Liver (tissue), 9 donors: Measurements from ENCODE around the gene RWDD3. TPM values are rescaled to one million over a fixed set of nuclear protein-coding genes. Genes with fewer than 3 reads are reported as not detected.

Experiments
- DNase-seq: peaks from one replicate; pipeline ENCODE4 v3.0.0-alpha.2; 2017; ENCODE audit warnings: low spot score
- H3K27ac ChIP-seq, 2 donors: one replicate each; pipeline ENCODE4 v1.7.0; 2013; ENCODE audit warnings: inconsistent platforms in 2 of 2, low read length in 2 of 2, control low read depth in 1 of 2, low read depth in 1 of 2, mild to moderate bottlenecking in 1 of 2
- H3K27me3 ChIP-seq, 4 donors: one replicate each; pipeline versions ENCODE4 v1.6.1 to v1.7.0; 2013; ENCODE audit warnings: low read length in 3 of 4, inconsistent platforms in 1 of 4, mild to moderate bottlenecking in 1 of 4, moderate library complexity in 1 of 4; ENCODE audit not compliant: control insufficient read depth in 4 of 4, insufficient read depth in 4 of 4
- H3K36me3 ChIP-seq, 4 donors: one replicate each; pipeline versions ENCODE4 v1.6.1 to v1.7.0; 2013; ENCODE audit warnings: low read length in 3 of 4, mild to moderate bottlenecking in 3 of 4, low read depth in 1 of 4, moderate library complexity in 1 of 4; ENCODE audit not compliant: control insufficient read depth in 4 of 4, insufficient read depth in 3 of 4
- H3K4me1 ChIP-seq, 4 donors: one replicate each; pipeline versions ENCODE4 v1.6.1 to v1.7.0; 2013; ENCODE audit warnings: low read length in 3 of 4, mild to moderate bottlenecking in 3 of 4, moderate library complexity in 1 of 4; ENCODE audit not compliant: control insufficient read depth in 4 of 4, insufficient read depth in 4 of 4
- H3K4me3 ChIP-seq, 3 donors: one replicate each; pipeline versions ENCODE4 v1.6.1 to v1.7.0; 2013; ENCODE audit warnings: low read length in 3 of 3, control low read depth in 1 of 3, low read depth in 1 of 3, mild to moderate bottlenecking in 1 of 3
- H3K9ac ChIP-seq, 2 donors: one replicate each; pipeline ENCODE4 v1.7.0; 2013; ENCODE audit warnings: low read length in 2 of 2, mild to moderate bottlenecking in 2 of 2, moderate library complexity in 2 of 2, control low read depth in 1 of 2, low read depth in 1 of 2
- H3K9me3 ChIP-seq, 4 donors: one replicate each; pipeline versions ENCODE4 v1.6.1 to v1.7.0; 2013; ENCODE audit warnings: low read length in 3 of 4; ENCODE audit not compliant: control insufficient read depth in 4 of 4
- ATF3 ChIP-seq: IDR thresholded peaks from 2 replicates; pipeline ENCODE4 v1.6.1; 2016; ENCODE audit warnings: antibody characterized with exemption
- CTCF ChIP-seq: fragments of 150-350 bp; IDR thresholded peaks from 2 replicates; pipeline ENCODE4 v1.5.1; 2017; ENCODE audit warnings: improper control_type of control experiment, low read depth, low read length; ENCODE audit not compliant: missing input control
- EGR1 ChIP-seq, 2 donors: IDR thresholded peaks; 2 replicates each; pipeline ENCODE4 v1.6.1; 2016 to 2018; ENCODE audit warnings: antibody characterized with exemption in 2 of 2, low read depth in 2 of 2
- FOXA1 ChIP-seq: IDR thresholded peaks from 2 replicates; pipeline ENCODE4 v1.6.1; 2016; ENCODE audit warnings: antibody characterized with exemption
- FOXA2 ChIP-seq: IDR thresholded peaks from 2 replicates; pipeline ENCODE4 v1.6.1; 2016; ENCODE audit warnings: antibody characterized with exemption
- HNF4A ChIP-seq, 2 donors: conservative IDR thresholded peaks; 2 replicates each; pipeline ENCODE4 v1.6.1; 2016; ENCODE audit warnings: antibody characterized with exemption in 2 of 2, mild to moderate bottlenecking in 2 of 2
- HNF4G ChIP-seq: IDR thresholded peaks from 2 replicates; pipeline ENCODE4 v1.6.1; 2016; ENCODE audit warnings: antibody characterized with exemption
- JUND ChIP-seq, 2 donors: IDR thresholded peaks; 2 replicates each; pipeline ENCODE4 v1.6.1; 2016; ENCODE audit warnings: antibody characterized with exemption in 2 of 2
- MAX ChIP-seq: IDR thresholded peaks from 2 replicates; pipeline ENCODE4 v1.6.1; 2016; ENCODE audit warnings: antibody characterized with exemption
- NR2F2 ChIP-seq: IDR thresholded peaks from 2 replicates; pipeline ENCODE4 v1.6.1; 2016; ENCODE audit warnings: antibody characterized with exemption
- RAD21 ChIP-seq, 2 donors: IDR thresholded peaks; 2 replicates each; pipeline ENCODE4 v1.6.1; 2016; ENCODE audit warnings: antibody characterized with exemption in 2 of 2, mild to moderate bottlenecking in 2 of 2
- REST ChIP-seq: IDR thresholded peaks from 2 replicates; pipeline ENCODE4 v1.6.1; 2016; ENCODE audit warnings: antibody characterized with exemption, mild to moderate bottlenecking
- RXRA ChIP-seq, 2 donors: IDR thresholded peaks; 2 replicates each; pipeline ENCODE4 v1.6.1; 2017 to 2018; ENCODE audit warnings: antibody characterized with exemption in 2 of 2, mild to moderate bottlenecking in 1 of 2
- TAF1 ChIP-seq: conservative IDR thresholded peaks from 2 replicates; pipeline ENCODE4 v1.6.1; 2016; ENCODE audit warnings: antibody characterized with exemption, mild to moderate bottlenecking
- ZBTB33 ChIP-seq: IDR thresholded peaks from 2 replicates; pipeline ENCODE4 v1.6.1; 2016; ENCODE audit warnings: antibody characterized with exemption
- WGBS: extraction: QIAGEN DNeasy Blood & Tissue Kit; methylation state at CpG from one replicate; pipeline ENCODE4 v1.1.7; 2013; 5-methylcytosine and 5-hydroxymethylcytosine counted together
- polyA plus RNA-seq, 2 donors: library from polyadenylated mRNA; stranded (reverse) in 1 of 2; unstranded in 1 of 2; fragments of 200-250 nt in 1 of 2; fragments of >200 nt in 1 of 2; fragmentation: Nextera tagmentation in 1 of 2; extraction: Ambion mirVana in 1 of 2; gene quantifications; one replicate each; pipeline versions ENCODE4 v1.2.1 to v1.2.3, GENCODE V29; 2013 to 2015
- total RNA-seq, 2 donors: library from RNA; depleted of rRNA; stranded (reverse); fragments of >200 nt; gene quantifications; one replicate each; pipeline ENCODE4 v1.2.3, GENCODE V29; 2014
- donor health status: healthy.
- donor health status: healthy.
- donor health status: healthy.
- donor health status: healthy.
- donor health status: healthy.

RWDD3 gene
- total and polyA plus RNA-seq, 4 donors = 5.8 to 11.1 (median 7.0) TPM

GRCh38 chr1:95247607-95248006, 13.6 kb downstream of the RWDD3 start:
- no peaks in the 10 kb centered on the region for H3K4me1 ChIP-seq
- no peak overlapping the region for H3K27ac ChIP-seq
- H3K4me3 ChIP-seq = no peak overlapping the region
- no peak overlapping the region for H3K9ac ChIP-seq
- DNase-seq = no peak
- no peaks in the 10 kb centered on the region for H3K27me3 ChIP-seq
- 97% methylated on average over 3 of the region's 3 CpGs for WGBS
- TF ChIP-seq NR2F2 (no peak), ZBTB33 (no peak)
- H3K9me3 ChIP-seq = no peaks in the 10 kb centered on the region
- peaks cover 0 to 23% (median 3%) of the 10 kb centered on the region in 4 donors for H3K36me3 ChIP-seq

- H3K36me3 ChIP-seq = peaks cover 0 to 8% (median 2%) of the 10 kb centered on the region in 4 donors
- no peaks in the 10 kb centered on the region for H3K27me3 ChIP-seq
- no peaks in the 10 kb centered on the region for H3K9me3 ChIP-seq
- no peak overlapping the region for H3K27ac ChIP-seq
- no peak overlapping the region for H3K9ac ChIP-seq
- no peaks in the 10 kb centered on the region for H3K4me1 ChIP-seq
- no peak for DNase-seq
- H3K4me3 ChIP-seq = no peak overlapping the region
- WGBS = 70% methylated on average over 1 of the region's 1 CpG
- TF ChIP-seq FOXA2 (no peak), RAD21 (IDR thresholded peaks at IDR 0.05) (no peak), HNF4A (conservative IDR thresholded peaks at IDR 0.05) (no peak), RXRA (IDR thresholded peaks at IDR 0.05) (no peak), FOXA1 (no peak), ZBTB33 (no peak), TAF1 (no peak)
Measured at GRCh38 chr1:95249916-95250315, 15.9 kb downstream of the RWDD3 start.

- peaks cover 0 to 4% (median 2%) of the 10 kb centered on the region in 4 donors for H3K4me1 ChIP-seq
- H3K9ac ChIP-seq = no peak overlapping the region
- no peak overlapping the region for H3K4me3 ChIP-seq
- no peak overlapping the region for H3K27ac ChIP-seq
- TF ChIP-seq TAF1 = no peak
- no peak for TF ChIP-seq MAX
- no peak for TF ChIP-seq NR2F2
- TF ChIP-seq HNF4G = no peak
- no peak for TF ChIP-seq ATF3
- no peak for TF ChIP-seq JUND (IDR thresholded peaks at IDR 0.05)
- TF ChIP-seq RAD21 (IDR thresholded peaks at IDR 0.05) = no peak
- no peak for TF ChIP-seq FOXA1
- TF ChIP-seq EGR1 (IDR thresholded peaks at IDR 0.05; ENCODE audit: low read depth in 2 of 2) = no peak
- no peak for TF ChIP-seq CTCF
- TF ChIP-seq REST = no peak
- DNase-seq = no peak
- peaks cover 0 to 5% (median 0%) of the 10 kb centered on the region in 4 donors for H3K36me3 ChIP-seq
- no peaks in the 10 kb centered on the region for H3K27me3 ChIP-seq
- WGBS = 87% methylated on average over 4 of the region's 4 CpGs
- no peaks in the 10 kb centered on the region for H3K9me3 ChIP-seq
Measured at GRCh38 chr1:95252422-95252821, 18.4 kb downstream of the RWDD3 start.
